ENCODE data around the gene ATP5PB. TPM values are rescaled to one million over a fixed set of nuclear protein-coding genes. Genes with fewer than 3 reads are reported as not detected.
A peak's percentile ranks its signal among the peaks of the same experiment; 100 is the strongest.

The ATP5PB gene
- total RNA-seq, 1 donor from 2014 or later, result 142 TPM

DNA sequence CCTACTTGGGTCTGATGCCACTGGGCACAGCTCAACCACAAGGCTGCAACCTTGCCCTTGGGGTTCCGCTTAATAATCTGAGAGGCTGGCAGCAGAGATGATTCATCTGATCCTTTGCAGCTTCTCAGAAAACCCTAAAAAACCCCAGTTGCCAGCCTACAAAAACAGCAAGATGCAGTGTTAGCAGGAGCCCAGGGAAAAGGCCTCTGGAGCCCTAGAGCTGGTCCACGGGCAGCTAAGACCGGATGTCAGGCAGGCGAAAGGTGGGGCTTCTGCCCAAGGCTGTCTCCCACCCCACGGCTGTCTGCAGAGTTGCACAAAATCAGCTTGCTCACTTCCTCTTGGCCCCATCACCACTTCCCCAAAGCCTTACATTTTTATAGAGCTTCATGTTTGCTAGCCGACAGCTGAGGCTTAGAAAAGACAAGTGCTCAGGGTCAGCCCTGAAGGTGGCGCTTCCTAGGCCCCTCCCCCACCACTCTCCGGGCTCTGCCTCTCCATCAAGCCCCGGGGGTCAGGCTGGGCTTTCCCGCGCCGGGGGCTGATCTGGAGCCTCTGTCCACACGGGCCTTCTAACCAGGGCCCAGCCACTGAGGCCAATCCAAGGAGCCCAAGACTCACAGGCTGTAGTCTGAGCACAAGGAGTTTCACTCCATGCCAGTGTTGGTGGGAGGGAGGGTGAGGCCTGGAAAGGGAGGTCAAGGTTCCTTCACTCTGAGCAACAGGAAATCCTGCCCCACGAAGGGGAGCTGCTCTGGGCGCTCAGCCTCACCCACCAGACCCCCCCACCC, 58.3 kb downstream of the ATP5PB start:
- intact Hi-C loops (cut with DNase I), result loop anchor here (10.0 kb wide), 1 partner anchor 237 kb away; no protein-coding TSS in a partner anchor
- no peaks in the 10 kb centered on the region for H3K9me3 ChIP-seq
- H3K36me3 ChIP-seq, result no peaks in the 10 kb centered on the region
- TF ChIP-seq POLR2A (IDR thresholded peaks at IDR 0.05), result no peak
- peak in 1 of 2 donors; percentile 77 for TF ChIP-seq POLR2AphosphoS5 (IDR thresholded peaks at IDR 0.05; ENCODE audit: insufficient read depth in 1 of 2, low read depth in 1 of 2)
- no peak for TF ChIP-seq CTCF (IDR thresholded peaks at IDR 0.05)
- peak overlapping the region; percentile 38 to 48 for H3K4me3 ChIP-seq
- no peak for DNase-seq (ENCODE audit: extremely low spot score in 2 of 2)
- peaks cover 31% of the 10 kb centered on the region for H3K4me1 ChIP-seq
- H3K27ac ChIP-seq, result peak overlapping the region; percentile 94
- H3K27me3 ChIP-seq, result no peaks in the 10 kb centered on the region

DNA sequence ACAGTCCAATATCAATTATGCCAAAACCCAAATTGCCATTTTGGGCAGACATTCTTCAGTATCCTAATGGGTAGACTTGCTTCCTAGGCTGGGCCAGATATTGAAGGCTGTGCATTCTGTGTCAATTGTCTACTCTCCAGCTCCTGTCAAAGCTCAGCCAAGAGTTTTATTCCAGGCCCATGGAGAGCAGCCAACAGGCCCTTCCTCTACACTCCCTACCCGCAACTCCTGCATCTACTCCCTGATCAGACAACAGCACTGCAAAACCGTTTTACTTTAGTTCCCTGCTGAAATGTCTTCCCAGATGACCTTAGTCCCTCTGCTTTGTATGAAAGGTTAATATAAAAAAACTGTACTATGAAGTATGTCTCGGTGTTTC, 60.7 kb downstream of the ATP5PB start:
- intact Hi-C loops (cut with DNase I), result loop anchor here (5.0 to 10.0 kb wide), 3 partner anchors 95 to 235 kb away; no protein-coding TSS in a partner anchor
- Histone ChIP-seq H3K4me3 (no peak overlapping the region), H3K4me1 (peaks cover 45% of the 10 kb centered on the region), H3K27ac (no peak overlapping the region), H3K27me3 (no peaks in the 10 kb centered on the region), H3K36me3 (no peaks in the 10 kb centered on the region), H3K9me3 (no peaks in the 10 kb centered on the region)
- no peak for TF ChIP-seq POLR2AphosphoS5 (IDR thresholded peaks at IDR 0.05; ENCODE audit: insufficient read depth in 1 of 2, low read depth in 1 of 2)
- no peak for TF ChIP-seq POLR2A (IDR thresholded peaks at IDR 0.05)
- no peak for TF ChIP-seq CTCF (IDR thresholded peaks at IDR 0.05)
- no peak for DNase-seq (ENCODE audit: extremely low spot score in 2 of 2)

- intact Hi-C loops (cut with DNase I), result loop anchor here (5.0 to 10.0 kb wide), 2 partner anchors 93 to 141 kb away; no protein-coding TSS in a partner anchor
- no peak for TF ChIP-seq POLR2A (IDR thresholded peaks at IDR 0.05)
- H3K4me3 ChIP-seq, result no peak overlapping the region
- H3K27ac ChIP-seq, result no peak overlapping the region
- no peak for DNase-seq (ENCODE audit: extremely low spot score in 2 of 2)
- no peaks in the 10 kb centered on the region for H3K9me3 ChIP-seq
- no peaks in the 10 kb centered on the region for H3K27me3 ChIP-seq
- peaks cover 59% of the 10 kb centered on the region for H3K4me1 ChIP-seq
- no peaks in the 10 kb centered on the region for H3K36me3 ChIP-seq
Observed at GRCh38 chr1:111511370-111511769, 62.1 kb downstream of the ATP5PB start.

Small RNA genes within 50 kb of the gene (small RNA-seq; reads per million reads assigned to genes)
- not detected for gene RF00019
- not detected for gene RNU6-792P

Other genes starting within 250 kb of the ATP5PB start
- gene DENND2D, start 248.8 kb upstream of the ATP5PB start, total RNA-seq, result 25.5 TPM
- gene CHI3L2, start 221.8 kb upstream of the ATP5PB start, total RNA-seq, result 5.6 TPM
- not detected for gene CHIA, start 158.6 kb upstream of the ATP5PB start, total RNA-seq
- 3.7 TPM for gene OVGP1, start 21.7 kb upstream of the ATP5PB start, total RNA-seq
- 50.8 TPM for gene WDR77, start 208 bp upstream of the ATP5PB start, total RNA-seq
- gene C1orf162, start 24.5 kb downstream of the ATP5PB start, total RNA-seq, result 46.2 TPM
- gene ADORA3, start 54.2 kb downstream of the ATP5PB start, total RNA-seq, result 5.2 TPM
- gene TMIGD3, start 54.2 kb downstream of the ATP5PB start, total RNA-seq, result 2.9 TPM
- gene RAP1A, start 170.3 kb downstream of the ATP5PB start, total RNA-seq, result 52.5 TPM

Data from vagina (tissue), 2 donors.